Muscle layer of duodenum (tissue), 2 donors: ENCODE results near the gene NRP2.

Experiments
- H3K27ac ChIP-seq: one replicate; pipeline ENCODE4 v1.7.0; 2013; ENCODE audit warnings: mild to moderate bottlenecking, low read length
- H3K27me3 ChIP-seq: one replicate; pipeline ENCODE4 v1.7.0; 2013; ENCODE audit warnings: low read depth, mild to moderate bottlenecking, control low read depth, low read length
- H3K36me3 ChIP-seq, 2 donors: one replicate each; pipeline ENCODE4 v1.7.0; 2013; ENCODE audit warnings: low read length in 2 of 2, control low read depth in 1 of 2, mild to moderate bottlenecking in 1 of 2; ENCODE audit not compliant: insufficient read depth in 2 of 2, control insufficient read depth in 1 of 2
- H3K4me1 ChIP-seq, 2 donors: one replicate each; pipeline ENCODE4 v1.7.0; 2013; ENCODE audit warnings: low read length in 2 of 2, mild to moderate bottlenecking in 2 of 2, control low read depth in 1 of 2, moderate library complexity in 1 of 2; ENCODE audit not compliant: insufficient read depth in 2 of 2, control insufficient read depth in 1 of 2
- H3K4me3 ChIP-seq, 2 donors: one replicate each; pipeline ENCODE4 v1.7.0; 2013; ENCODE audit warnings: low read length in 2 of 2, low read depth in 1 of 2, mild to moderate bottlenecking in 1 of 2
- H3K9me3 ChIP-seq, 2 donors: one replicate each; pipeline ENCODE4 v1.7.0; 2013; ENCODE audit warnings: low read length in 2 of 2, control low read depth in 1 of 2, mild to moderate bottlenecking in 1 of 2; ENCODE audit not compliant: control insufficient read depth in 1 of 2
- donor health status: healthy.

Gene NRP2

DNA sequence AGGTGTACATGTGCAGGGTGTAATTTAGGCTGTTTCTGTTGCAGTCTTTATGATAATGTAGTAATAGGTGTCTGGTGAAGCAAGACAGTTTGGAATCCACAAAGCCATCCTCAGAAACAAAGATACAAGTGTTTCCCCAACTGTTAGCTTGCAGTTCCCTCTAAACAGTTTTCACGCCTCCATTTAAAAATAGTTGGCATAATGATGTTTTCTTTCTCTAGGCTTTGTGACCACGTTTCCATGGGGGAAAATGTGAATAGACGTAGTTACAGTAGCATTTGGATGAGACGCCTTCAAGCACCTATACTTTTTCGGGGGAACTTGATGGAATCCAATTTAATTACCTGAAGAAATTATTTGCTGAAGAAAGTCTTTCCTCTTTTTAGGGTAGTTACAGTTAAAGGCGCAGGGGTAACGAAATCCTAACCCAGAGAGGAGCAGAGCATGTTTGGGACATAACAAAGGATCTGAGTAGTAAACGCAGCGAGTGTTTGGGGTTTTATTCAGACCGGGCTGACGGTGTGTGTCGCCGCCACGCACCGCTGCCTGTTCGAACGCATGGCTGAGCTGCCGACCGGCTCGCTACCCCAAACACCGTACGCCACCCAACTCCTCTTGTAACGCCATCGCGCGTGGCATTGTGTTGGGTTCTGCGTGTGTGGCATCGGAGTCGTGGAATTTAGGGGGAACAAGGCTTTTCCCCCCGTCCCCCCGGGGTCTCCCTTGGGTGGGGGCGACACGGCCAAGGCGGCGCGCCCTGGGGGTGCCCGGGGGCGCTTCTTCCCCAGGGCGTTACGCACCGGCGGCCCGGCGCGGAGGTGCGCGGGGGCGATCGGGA is 681 bp upstream of the NRP2 start:
- peaks cover 0 to 4% of the 10 kb centered on the region in 2 donors for H3K4me1 ChIP-seq
- H3K27me3 ChIP-seq = peaks cover 9% of the 10 kb centered on the region

GRCh38 chr2:205682971-205683501 is 735 bp downstream of the NRP2 start:
- H3K9me3 ChIP-seq = no peaks in the 10 kb centered on the region
- H3K4me1 ChIP-seq = peaks cover 3 to 4% of the 10 kb centered on the region in 2 donors
- H3K27me3 ChIP-seq = peaks cover 11% of the 10 kb centered on the region
- no peaks in the 10 kb centered on the region for H3K36me3 ChIP-seq
- peak overlapping the region; percentile 81 to 90 for H3K4me3 ChIP-seq
- H3K27ac ChIP-seq = peak overlapping the region; percentile 94

More for the DNA sequence above, 681 bp upstream of the NRP2 start:
- H3K9me3 ChIP-seq = no peaks in the 10 kb centered on the region
- H3K36me3 ChIP-seq = no peaks in the 10 kb centered on the region
- H3K4me3 ChIP-seq = peak overlapping the region; percentile 64 to 90
- peak overlapping the region; percentile 35 for H3K27ac ChIP-seq

DNA sequence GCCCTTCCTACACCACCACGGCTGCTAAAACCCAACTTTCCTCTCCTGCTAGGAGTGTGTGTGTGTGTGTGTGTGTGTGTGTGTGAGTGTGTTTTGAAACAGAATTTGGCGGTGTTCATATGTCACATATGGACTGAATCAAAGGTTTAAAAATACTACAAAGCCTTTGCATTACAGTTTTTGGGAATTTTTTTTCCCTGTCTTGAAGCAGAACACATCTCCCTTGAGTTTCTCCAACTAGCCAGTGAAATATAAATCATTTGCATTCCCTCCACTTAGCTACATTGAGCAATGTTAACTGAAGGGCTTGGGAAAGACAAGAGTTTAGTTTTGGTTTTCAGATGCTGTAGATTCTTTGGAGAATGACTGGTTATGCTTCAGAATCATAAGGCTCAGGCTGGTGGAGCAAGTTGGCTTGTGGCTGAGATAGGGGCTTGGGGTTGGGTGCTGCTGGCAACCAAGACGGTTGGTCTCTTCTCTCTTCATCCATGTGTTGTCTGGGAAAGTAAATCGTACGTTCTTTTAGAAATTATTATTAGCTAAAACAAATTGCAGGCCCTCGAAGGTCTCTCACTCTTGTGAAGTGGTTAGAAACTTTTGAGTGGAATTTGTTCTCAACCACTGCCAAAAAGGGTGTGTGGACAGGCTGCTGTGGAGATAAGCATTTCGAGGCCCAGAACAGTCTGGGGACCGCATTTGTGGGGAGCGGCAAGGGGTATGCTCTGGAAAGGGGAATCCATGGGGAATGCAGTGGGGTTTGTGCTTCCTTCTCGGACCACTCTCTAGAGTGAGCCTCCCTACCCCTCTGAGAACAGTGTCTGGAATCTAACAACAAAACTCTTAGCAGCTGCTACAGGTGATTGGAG is 1.4 kb downstream of the NRP2 start:
- peaks cover 11% of the 10 kb centered on the region for H3K27me3 ChIP-seq
- peak overlapping the region; percentile 94 for H3K27ac ChIP-seq

GRCh38 chr2:205684871-205685313 is 2.6 kb downstream of the NRP2 start:
- peaks cover 11% of the 10 kb centered on the region for H3K27me3 ChIP-seq

More for the DNA sequence above, 1.4 kb downstream of the NRP2 start:
- Histone ChIP-seq H3K4me3 (peak overlapping the region; percentile 81 to 90), H3K36me3 (no peaks in the 10 kb centered on the region), H3K9me3 (no peaks in the 10 kb centered on the region), H3K4me1 (peaks cover 4 to 6% of the 10 kb centered on the region in 2 donors)

DNA sequence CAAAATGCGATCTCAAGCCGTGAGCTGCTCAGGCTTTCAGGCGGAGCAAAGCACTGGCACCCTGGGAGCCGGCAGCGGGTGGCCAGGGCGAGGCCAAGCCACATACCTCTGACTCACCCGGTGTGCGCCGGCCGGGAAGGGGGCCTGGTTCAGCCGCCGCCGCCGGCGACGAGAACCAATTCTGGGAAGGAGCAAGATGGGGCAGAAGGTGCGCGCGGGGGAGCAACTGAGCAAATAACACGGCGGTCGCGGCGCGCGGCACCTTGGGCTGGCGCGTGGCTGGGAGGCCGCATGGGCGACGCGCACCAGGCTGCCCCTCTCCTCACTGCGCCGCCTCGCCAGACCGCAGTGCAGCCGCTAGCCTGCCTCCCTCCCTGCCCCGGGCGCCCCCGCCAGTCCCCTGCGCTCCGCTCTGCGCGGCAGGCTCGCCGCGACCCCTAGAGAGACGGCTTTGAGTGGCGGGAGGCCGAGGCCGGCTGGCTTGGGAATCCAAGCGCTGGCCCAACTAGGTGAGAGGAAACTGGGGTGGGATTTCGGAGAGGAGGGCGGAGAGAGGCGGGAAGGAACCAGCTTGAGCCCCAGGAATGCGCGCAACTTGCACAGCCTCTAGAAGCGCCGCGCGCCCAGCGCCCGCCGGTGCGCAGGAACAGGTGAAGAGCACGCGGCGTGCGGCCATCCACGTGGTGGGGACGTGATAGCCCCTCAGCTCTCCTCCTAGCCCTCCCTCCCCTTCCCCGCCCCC is 3.2 kb downstream of the NRP2 start:
- peaks cover 11% of the 10 kb centered on the region for H3K27me3 ChIP-seq
- no peaks in the 10 kb centered on the region for H3K9me3 ChIP-seq
- H3K4me3 ChIP-seq = peak overlapping the region; percentile 81 to 90
- no peaks in the 10 kb centered on the region for H3K36me3 ChIP-seq
- peaks cover 6 to 11% of the 10 kb centered on the region in 2 donors for H3K4me1 ChIP-seq
- peak overlapping the region; percentile 94 for H3K27ac ChIP-seq

More at GRCh38 chr2:205684871-205685313, 2.6 kb downstream of the NRP2 start:
- Histone ChIP-seq H3K9me3 (no peaks in the 10 kb centered on the region), H3K27ac (peak overlapping the region; percentile 94), H3K4me3 (peak overlapping the region; percentile 81 to 90), H3K36me3 (no peaks in the 10 kb centered on the region), H3K4me1 (peaks cover 6 to 9% of the 10 kb centered on the region in 2 donors)

- H3K27ac ChIP-seq = peak overlapping the region; percentile 88
- H3K36me3 ChIP-seq = no peaks in the 10 kb centered on the region
- peaks cover 11% of the 10 kb centered on the region for H3K27me3 ChIP-seq
- H3K9me3 ChIP-seq = no peaks in the 10 kb centered on the region
- H3K4me1 ChIP-seq = peaks cover 6 to 16% of the 10 kb centered on the region in 2 donors
- H3K4me3 ChIP-seq = peak overlapping the region; percentile 81 to 90
Observed at GRCh38 chr2:205686056-205686782, 3.9 kb downstream of the NRP2 start.

DNA sequence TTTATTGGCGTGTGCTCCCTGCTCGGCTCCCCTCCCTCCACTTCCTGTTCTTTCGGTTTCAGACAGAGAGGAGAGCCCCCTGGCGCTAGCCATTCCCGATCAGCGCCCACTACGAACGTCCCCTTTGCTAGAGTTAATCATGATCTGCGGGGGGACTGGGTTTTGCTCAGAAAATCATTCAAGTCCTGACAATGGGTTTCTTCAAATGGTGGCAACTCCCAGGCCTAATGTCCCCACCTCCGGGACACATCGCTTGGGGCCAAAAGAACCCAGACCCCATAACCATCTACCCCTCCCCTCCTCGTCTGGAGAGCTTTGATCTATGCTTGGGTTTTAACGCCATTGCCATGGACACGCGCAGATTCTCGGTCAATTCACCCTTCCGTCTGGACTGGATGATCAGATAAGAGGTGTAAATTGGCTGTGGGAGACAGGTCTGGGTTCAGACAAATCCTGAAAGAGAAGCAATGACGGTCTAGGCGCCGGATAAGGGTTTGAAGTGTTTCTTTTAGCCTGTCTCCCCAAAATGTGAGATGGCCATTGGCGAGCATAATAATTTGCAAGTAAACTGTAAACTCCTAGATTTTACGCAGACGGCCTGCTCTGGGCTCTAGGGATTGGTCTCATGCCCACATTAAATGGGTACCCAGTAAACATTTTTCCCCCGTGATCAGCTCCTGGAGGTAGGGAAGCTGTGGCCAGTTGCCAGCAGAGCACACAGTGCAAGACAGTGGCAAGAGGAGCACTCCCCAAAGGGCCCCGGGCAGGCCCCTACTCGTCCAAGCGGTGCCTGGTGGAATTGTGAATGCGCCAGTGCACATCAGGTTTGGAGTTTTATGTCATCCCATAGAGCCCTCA is 4.7 kb downstream of the NRP2 start:
- H3K4me1 ChIP-seq = peaks cover 6 to 24% of the 10 kb centered on the region in 2 donors
- peak overlapping the region; percentile 88 for H3K27ac ChIP-seq
- H3K27me3 ChIP-seq = peaks cover 11% of the 10 kb centered on the region
- H3K4me3 ChIP-seq = peak overlapping the region; percentile 81 to 90
- no peaks in the 10 kb centered on the region for H3K9me3 ChIP-seq
- no peaks in the 10 kb centered on the region for H3K36me3 ChIP-seq

DNA sequence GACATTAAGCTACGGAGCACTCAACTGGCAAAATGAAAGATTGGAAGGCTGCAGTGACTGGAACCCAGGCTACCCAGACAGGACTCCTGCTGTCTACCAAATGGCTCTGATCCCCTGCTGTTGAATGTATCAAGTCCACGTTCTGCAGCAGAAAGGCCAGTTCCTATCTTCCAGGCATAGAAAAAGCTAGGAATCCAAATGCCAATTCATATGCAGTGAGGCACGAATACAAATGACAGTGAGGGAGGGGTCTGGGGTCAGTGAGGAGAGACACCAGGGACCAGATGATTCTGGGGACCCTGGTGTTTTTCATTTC is 5.3 kb downstream of the NRP2 start:
- Histone ChIP-seq H3K27ac (peak overlapping the region; percentile 88), H3K9me3 (no peaks in the 10 kb centered on the region), H3K36me3 (no peaks in the 10 kb centered on the region), H3K4me1 (peaks cover 6 to 30% of the 10 kb centered on the region in 2 donors), H3K27me3 (peaks cover 11% of the 10 kb centered on the region), H3K4me3 (peak overlapping the region in 1 of 2 donors; percentile 90)

- no peaks in the 10 kb centered on the region for H3K36me3 ChIP-seq
- H3K27ac ChIP-seq = peak overlapping the region; percentile 88
- H3K9me3 ChIP-seq = no peaks in the 10 kb centered on the region
- peak overlapping the region in 1 of 2 donors; percentile 90 for H3K4me3 ChIP-seq
- H3K27me3 ChIP-seq = peaks cover 11% of the 10 kb centered on the region
- H3K4me1 ChIP-seq = peaks cover 6 to 32% of the 10 kb centered on the region in 2 donors
Observed at GRCh38 chr2:205688417-205689200, 6.3 kb downstream of the NRP2 start.
